ENCODE data around the gene RAE1. TPM values are rescaled to one million over a fixed set of nuclear protein-coding genes. Genes with fewer than 3 reads are reported as not detected.

The RAE1 gene
- total RNA-seq, 1 donor from 2014 or later = 46.5 TPM

DNA sequence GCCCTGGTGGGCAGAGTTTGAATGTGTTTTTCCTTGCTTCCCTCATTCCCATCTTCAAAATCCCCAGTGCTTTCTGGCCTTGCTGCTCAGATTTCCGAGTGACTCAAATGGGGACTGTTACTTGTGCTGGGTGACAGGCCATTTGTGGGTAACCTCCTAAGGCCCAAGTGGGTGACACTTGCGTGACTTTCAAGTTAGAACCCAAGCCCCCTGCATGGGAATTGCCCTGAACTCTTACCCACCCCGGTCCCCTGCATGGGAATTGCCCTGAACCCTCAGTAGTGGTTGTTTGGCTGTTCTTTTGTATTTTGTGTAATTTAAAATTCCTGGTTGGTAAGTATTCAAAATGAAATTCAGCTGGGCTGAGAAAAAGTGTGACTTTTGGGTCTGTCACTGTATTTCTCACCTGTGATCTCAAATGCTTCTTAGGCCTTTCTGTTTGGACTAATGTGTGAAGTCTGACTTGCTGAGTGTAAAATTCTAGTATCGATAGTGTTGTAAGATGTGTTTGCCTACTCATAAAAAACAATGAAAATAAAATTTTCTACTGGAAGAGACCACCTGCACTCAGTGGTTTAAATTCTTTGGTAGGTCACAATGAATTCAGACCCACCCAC, 27.7 kb downstream of the RAE1 start:
- no peak for DNase-seq (ENCODE audit: extremely low spot score, unreplicated experiment)
- TF ChIP-seq, protein P1, sequence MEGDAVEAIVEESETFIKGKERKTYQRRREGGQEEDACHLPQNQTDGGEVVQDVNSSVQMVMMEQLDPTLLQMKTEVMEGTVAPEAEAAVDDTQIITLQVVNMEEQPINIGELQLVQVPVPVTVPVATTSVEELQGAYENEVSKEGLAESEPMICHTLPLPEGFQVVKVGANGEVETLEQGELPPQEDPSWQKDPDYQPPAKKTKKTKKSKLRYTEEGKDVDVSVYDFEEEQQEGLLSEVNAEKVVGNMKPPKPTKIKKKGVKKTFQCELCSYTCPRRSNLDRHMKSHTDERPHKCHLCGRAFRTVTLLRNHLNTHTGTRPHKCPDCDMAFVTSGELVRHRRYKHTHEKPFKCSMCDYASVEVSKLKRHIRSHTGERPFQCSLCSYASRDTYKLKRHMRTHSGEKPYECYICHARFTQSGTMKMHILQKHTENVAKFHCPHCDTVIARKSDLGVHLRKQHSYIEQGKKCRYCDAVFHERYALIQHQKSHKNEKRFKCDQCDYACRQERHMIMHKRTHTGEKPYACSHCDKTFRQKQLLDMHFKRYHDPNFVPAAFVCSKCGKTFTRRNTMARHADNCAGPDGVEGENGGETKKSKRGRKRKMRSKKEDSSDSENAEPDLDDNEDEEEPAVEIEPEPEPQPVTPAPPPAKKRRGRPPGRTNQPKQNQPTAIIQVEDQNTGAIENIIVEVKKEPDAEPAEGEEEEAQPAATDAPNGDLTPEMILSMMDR (conservative IDR thresholded peaks at IDR 0.05) = no peak
- Mint-ChIP-seq H3K36me3 (peaks cover 4% of the 10 kb centered on the region), H3K27me3 (no peaks in the 10 kb centered on the region), H3K27ac (no peak overlapping the region), H3K4me3 (no peak overlapping the region), H3K9me3 (no peaks in the 10 kb centered on the region), H3K4me1 (ENCODE audit: unreplicated experiment) (peaks cover 4% of the 10 kb centered on the region)

DNA sequence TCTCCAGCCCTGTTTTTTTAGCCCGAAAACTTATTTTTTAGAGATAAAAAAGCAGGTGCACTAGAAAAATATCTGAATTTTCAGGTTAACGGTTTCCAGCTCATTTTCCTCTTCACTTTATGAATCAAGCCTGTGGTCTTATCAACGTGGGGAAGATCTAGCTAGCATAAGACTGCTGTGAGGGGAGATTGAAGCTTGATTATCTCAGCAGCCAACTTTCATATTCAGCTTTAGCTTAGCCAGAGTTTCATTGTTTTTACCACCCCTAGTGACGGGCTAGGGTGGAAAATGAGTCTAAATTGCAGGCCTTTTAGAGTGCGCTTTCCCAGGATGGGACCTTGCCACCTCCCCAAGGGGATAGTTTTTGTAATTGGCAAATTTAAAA, 28.2 kb downstream of the RAE1 start:
- H3K27me3 Mint-ChIP-seq = no peaks in the 10 kb centered on the region
- DNase-seq (ENCODE audit: extremely low spot score, unreplicated experiment) = no peak
- H3K9me3 Mint-ChIP-seq = no peaks in the 10 kb centered on the region
- H3K4me3 Mint-ChIP-seq = no peak overlapping the region
- TF ChIP-seq, protein P1 (conservative IDR thresholded peaks at IDR 0.05) = no peak
- H3K27ac Mint-ChIP-seq = no peak overlapping the region
- H3K36me3 Mint-ChIP-seq = peaks cover 4% of the 10 kb centered on the region
- H3K4me1 Mint-ChIP-seq (ENCODE audit: unreplicated experiment) = peaks cover 4% of the 10 kb centered on the region

DNA sequence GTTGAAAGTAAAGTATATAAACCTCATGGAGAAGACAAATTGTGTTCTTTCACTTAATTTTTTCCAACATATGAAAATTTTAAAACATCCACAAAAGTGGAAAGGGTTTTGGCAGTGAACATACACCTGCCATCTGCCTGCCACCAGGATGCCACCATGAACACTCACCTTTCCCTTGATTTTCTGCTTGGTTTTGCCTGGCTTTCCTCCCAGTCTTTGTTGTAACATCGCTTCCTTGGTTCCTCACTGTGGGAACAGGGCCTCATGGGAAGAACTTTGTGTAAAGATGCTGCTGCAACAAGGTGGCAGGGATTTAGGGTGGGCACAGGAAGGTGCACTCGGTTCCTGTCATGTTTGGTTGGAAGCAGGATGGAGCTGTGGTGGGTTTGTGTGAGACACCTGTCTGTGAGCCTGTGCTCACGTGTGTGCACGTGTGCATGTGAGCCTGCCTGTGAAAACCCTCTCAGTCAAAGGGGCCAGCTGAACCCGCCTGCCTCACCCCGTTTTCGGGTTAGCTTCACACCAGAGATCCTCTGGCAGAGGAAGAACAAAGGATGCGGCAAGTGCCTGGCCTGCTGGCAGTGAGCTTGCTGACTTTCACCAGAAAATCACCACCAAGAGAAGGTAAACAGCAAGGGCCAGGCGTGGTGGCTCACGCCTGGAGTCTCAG, 29.2 kb downstream of the RAE1 start:
- peaks cover 4% of the 10 kb centered on the region for H3K4me1 Mint-ChIP-seq (ENCODE audit: unreplicated experiment)
- H3K27ac Mint-ChIP-seq = no peak overlapping the region

DNA sequence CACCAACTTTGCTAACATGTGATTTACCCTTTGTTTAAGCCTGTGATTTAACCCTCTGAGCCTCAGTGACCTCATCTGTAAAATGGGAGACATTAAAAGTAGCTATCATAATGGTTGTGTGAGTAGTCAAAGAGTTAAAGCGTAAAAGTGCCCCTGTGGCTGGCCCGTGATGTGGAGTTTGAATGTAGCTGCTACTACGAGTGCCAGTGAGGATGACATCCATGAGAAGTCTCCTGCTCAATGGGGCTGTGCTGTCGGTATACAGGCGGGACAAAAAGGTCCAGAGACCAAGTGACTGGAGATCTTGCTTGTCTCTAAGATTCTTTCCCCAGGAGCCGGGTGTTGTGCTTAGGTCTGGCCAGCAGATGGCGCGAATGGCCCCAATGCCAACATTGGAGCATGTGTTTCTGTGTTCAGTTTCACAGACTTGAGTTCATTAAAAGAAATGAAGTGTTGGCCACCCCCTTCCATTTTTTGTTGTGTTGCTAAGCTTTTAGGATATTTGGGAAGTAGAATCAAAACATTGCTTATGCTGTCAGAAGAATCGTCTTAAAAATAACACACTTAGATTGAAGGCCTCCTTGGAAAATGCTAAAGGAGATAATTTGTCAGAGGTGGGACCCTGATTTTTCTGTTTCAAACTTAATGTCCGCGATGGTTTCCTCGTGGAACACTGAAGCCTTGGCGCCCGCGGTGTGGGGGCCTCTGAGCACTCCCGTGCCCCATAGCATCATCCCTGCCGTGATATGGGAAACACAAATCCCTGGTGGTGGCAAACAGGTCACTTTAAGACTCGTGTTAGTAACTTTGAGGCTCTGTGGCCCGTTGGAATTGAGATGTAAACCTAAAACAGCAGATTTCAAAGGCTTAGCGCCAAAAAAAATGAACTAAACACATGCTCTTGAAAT, 30.8 kb downstream of the RAE1 start:
- TF ChIP-seq, protein P1 (conservative IDR thresholded peaks at IDR 0.05) = peak; percentile 97
- Mint-ChIP-seq H3K27ac (peak overlapping the region; percentile 54), H3K36me3 (no peaks in the 10 kb centered on the region), H3K4me3 (no peak overlapping the region), H3K9me3 (no peaks in the 10 kb centered on the region), H3K4me1 (ENCODE audit: unreplicated experiment) (peaks cover 4% of the 10 kb centered on the region), H3K27me3 (no peaks in the 10 kb centered on the region)
- peak; percentile 87 for DNase-seq (ENCODE audit: extremely low spot score, unreplicated experiment)

More for the DNA sequence above, 29.2 kb downstream of the RAE1 start:
- TF ChIP-seq, protein P1 (conservative IDR thresholded peaks at IDR 0.05) = no peak
- DNase-seq (ENCODE audit: extremely low spot score, unreplicated experiment) = no peak
- H3K36me3 Mint-ChIP-seq = peaks cover 4% of the 10 kb centered on the region
- no peaks in the 10 kb centered on the region for H3K9me3 Mint-ChIP-seq
- no peak overlapping the region for H3K4me3 Mint-ChIP-seq
- no peaks in the 10 kb centered on the region for H3K27me3 Mint-ChIP-seq

DNA sequence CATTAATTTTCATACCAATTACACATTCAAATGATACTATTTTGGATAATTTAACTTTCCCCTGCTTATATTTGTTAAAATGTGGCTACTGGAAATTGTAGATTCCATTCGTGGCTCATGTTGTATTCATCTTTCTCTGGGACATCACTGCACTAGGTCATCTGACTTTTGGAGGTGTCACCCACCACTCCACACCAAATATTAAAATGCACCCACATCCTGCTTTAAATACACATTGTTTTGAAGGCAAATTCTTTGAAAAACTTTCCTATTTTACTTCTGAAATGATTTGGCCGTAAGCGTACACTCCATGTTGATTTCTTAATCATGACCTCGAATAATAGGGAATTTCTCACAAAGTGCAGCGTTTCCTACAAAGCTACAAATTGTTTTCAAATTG, 31.5 kb downstream of the RAE1 start:
- DNase-seq (ENCODE audit: extremely low spot score, unreplicated experiment) = no peak
- H3K36me3 Mint-ChIP-seq = no peaks in the 10 kb centered on the region
- no peak overlapping the region for H3K4me3 Mint-ChIP-seq
- H3K27ac Mint-ChIP-seq = no peak overlapping the region
- H3K9me3 Mint-ChIP-seq = no peaks in the 10 kb centered on the region
- no peaks in the 10 kb centered on the region for H3K27me3 Mint-ChIP-seq
- H3K4me1 Mint-ChIP-seq (ENCODE audit: unreplicated experiment) = peaks cover 4% of the 10 kb centered on the region
- TF ChIP-seq, protein P1 (conservative IDR thresholded peaks at IDR 0.05) = no peak

Measured in type B pancreatic cell (in vitro differentiated cells).